Measurements from ENCODE around the gene GNAL. TPM values are rescaled to one million over a fixed set of nuclear protein-coding genes. Genes with fewer than 3 reads are reported as not detected.
"Not testable (repeated sequence)": the region's sequence is repeated elsewhere in the genome, so short reads cannot be mapped to it uniquely, and the experiment has no call there.

The GNAL gene
- total and polyA plus RNA-seq, 2 experiments from 2014 or later, result 7.5 to 21.6 TPM

DNA sequence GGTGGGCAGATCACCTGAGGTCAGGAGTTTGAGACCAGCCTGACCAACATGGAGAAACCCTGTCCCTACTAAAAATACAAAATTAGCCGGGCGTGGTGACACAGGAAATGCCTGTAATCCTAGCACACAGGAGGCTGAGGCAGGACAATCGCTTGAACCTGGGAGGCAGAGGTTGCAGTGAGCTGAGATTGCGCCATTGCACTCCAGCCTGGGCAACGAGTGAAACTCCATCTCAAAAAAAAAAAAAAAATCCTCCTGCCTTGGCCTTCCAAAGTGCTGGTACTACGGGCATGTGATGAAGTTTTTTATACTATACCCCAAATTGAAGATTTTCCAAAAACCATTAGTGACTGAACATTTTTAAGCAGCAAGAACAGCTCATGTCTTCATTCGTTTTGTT is 203.4 kb downstream of the GNAL start:
- not testable (repeated sequence) for H3K4me1 Mint-ChIP-seq; H3K27ac Mint-ChIP-seq; DNase-seq (ENCODE audit: low spot score); H3K4me2 ChIP-seq; ATAC-seq; H3K27me3 Mint-ChIP-seq (ENCODE audit: insufficient read depth, low read depth, poor library complexity); H3K9me3 Mint-ChIP-seq; H3F3A ChIP-seq (replicated peaks; ENCODE audit: low read depth); H2AFZ ChIP-seq; H3K79me2 ChIP-seq (replicated peaks; ENCODE audit: insufficient read depth); H3K9me2 ChIP-seq (ENCODE audit: insufficient read depth); H4K20me1 ChIP-seq (replicated peaks; ENCODE audit: insufficient read depth); H3K4me1 ChIP-seq (ENCODE audit: insufficient read depth); H3K4me3 Mint-ChIP-seq; H3K4me3 ChIP-seq; H3K36me3 ChIP-seq (ENCODE audit: insufficient read depth); H3K27ac ChIP-seq (ENCODE audit: low read depth); H3K27me3 ChIP-seq (ENCODE audit: insufficient read depth)
- peaks cover 26% of the 10 kb centered on the region; the same call in 2 of the 3 replicates for H3K36me3 Mint-ChIP-seq (ENCODE audit: low read depth)

DNA sequence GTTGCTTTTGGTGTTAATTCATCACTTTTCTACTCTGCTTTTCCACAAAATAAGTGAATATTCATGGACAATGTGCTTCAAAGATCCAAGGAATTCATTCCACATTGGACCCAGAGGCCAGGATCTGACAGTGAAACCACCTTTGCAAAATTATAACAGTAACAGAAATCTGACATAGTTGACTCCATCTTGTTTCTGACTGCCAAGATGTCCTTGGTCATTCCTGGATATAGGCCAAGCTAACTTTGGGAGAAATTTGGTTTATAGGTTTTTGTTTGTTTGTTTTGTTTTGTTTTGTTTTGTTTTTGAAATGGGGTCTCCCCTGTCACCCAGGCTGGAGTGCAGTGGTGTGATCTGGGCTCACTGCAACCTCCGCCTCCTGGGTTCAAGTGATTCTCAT is 208.7 kb downstream of the GNAL start:
- H3K27me3 Mint-ChIP-seq (ENCODE audit: insufficient read depth, low read depth, poor library complexity), result no peaks in the 10 kb centered on the region

More for the DNA sequence above, 208.7 kb downstream of the GNAL start:
- Mint-ChIP-seq H3K9me3 (no peaks in the 10 kb centered on the region), H3K4me3 (no peak overlapping the region), H3K27ac (no peak overlapping the region), H3K36me3 (ENCODE audit: low read depth) (peaks cover 20% of the 10 kb centered on the region; the same call in 2 of the 3 replicates), H3K4me1 (peaks cover 11% of the 10 kb centered on the region)
- Histone ChIP-seq H3K36me3 (ENCODE audit: insufficient read depth) (peaks cover 4% of the 10 kb centered on the region; the same call in 1 of the 2 replicates), H3K4me1 (ENCODE audit: insufficient read depth) (peaks cover 9% of the 10 kb centered on the region), H3K4me2 (no peak overlapping the region), H3F3A (replicated peaks; ENCODE audit: low read depth) (no peaks in the 10 kb centered on the region), H3K27ac (ENCODE audit: low read depth) (no peak overlapping the region), H3K79me2 (replicated peaks; ENCODE audit: insufficient read depth) (no peaks in the 10 kb centered on the region), H2AFZ (no peak overlapping the region), H4K20me1 (replicated peaks; ENCODE audit: insufficient read depth) (no peaks in the 10 kb centered on the region), H3K27me3 (ENCODE audit: insufficient read depth) (no peaks in the 10 kb centered on the region), H3K4me3 (no peak overlapping the region), H3K9me2 (ENCODE audit: insufficient read depth) (no peaks in the 10 kb centered on the region)
- DNase-seq (ENCODE audit: low spot score) (no peak), ATAC-seq (no peak)
- TF ChIP-seq NANOG (IDR thresholded peaks at IDR 0.05; ENCODE audit: borderline replicate concordance), result no peak
- TF ChIP-seq POLR2AphosphoS5 (IDR thresholded peaks at IDR 0.05; ENCODE audit: low read depth), result no peak
- no peak for TF ChIP-seq ETS1 (IDR thresholded peaks at IDR 0.05)
- TF ChIP-seq CREB1 (CRISPR knock-in tag; IDR thresholded peaks at IDR 0.05; ENCODE audit: low read depth), result no peak
- TF ChIP-seq REST (IDR thresholded peaks at IDR 0.05; ENCODE audit: unreplicated experiment), result no peak

Data from GM23338 (cell line).